HG03196 (cell line): ENCODE measurements around the gene GALNT9.

Experiments
- ATAC-seq: cut with Tn5 transposase; IDR thresholded peaks from one replicate; pipeline ENCODE4 v1.9.1; 2021; ENCODE audit not compliant: unreplicated experiment

GALNT9 gene

DNA sequence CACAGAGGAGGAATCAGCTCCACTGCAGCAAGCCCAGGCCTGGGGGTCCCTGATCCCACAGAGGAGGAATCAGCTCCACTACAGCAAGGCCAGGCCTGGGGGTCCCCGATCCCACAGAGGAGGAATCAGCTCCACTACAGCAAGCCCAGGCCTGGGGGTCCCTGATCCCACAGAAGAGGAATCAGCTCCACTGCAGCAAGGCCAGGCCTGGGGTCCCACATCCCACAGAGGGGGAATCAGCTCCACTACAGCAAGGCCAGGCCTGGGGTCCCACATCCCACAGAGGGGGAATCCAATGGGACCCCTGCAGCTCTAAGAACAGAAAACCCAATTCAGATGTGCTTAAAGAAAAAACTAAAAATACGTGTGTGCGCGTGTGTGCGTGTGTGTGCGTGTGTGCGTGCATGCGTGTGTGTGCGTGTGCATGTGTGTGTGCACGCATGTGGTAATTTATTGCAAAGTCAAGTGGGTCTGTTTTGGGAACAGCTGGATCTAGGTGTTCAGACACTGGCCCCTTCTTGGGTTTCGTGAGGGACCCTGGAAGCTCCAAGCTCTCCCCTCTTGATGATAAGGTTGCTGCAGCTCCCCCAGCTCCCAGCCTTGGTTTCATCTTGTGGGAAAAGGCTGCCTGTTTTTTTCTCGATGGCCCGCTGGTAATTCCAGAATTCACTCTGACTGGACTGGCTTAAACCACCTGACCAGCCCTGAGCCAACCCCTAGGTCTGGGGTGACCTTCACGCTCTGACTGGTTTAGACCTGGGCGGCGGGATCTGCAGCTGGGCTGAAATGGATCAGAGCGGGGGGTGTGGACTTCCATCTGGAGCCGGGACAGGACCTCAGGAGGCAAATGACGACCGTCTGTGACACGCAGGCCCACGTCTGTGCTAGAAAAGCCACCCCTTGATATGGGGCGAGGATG, 47.1 kb downstream of the GALNT9 start:
- no peak for ATAC-seq

DNA sequence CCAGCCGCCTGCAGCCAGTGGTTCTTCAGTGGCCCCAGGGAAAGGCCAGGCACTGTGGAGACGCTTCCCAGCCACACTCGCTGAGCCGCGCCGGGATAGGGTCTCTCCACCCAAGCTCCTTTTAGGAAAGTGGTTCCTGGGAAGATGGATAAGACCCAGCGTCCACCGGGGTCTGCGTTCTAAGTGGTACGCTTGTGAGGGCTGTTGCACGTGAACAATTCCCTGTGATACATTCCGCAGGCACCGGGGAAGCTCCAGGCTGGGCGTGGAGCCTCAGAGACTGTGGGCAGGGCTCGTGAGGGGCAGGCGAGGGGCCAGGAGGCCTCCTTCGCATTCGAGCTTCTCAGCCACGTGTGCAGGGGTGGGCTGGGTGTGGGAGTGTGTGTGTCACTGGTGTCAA, 48.4 kb downstream of the GALNT9 start:
- ATAC-seq, result no peak

- ATAC-seq, result no peak
Observed at GRCh38 chr12:132280406-132280805, 49.0 kb downstream of the GALNT9 start.

GRCh38 chr12:132279930-132280329, 49.5 kb downstream of the GALNT9 start:
- ATAC-seq, result no peak

GRCh38 chr12:132279184-132279889, 50.1 kb downstream of the GALNT9 start:
- no peak for ATAC-seq

DNA sequence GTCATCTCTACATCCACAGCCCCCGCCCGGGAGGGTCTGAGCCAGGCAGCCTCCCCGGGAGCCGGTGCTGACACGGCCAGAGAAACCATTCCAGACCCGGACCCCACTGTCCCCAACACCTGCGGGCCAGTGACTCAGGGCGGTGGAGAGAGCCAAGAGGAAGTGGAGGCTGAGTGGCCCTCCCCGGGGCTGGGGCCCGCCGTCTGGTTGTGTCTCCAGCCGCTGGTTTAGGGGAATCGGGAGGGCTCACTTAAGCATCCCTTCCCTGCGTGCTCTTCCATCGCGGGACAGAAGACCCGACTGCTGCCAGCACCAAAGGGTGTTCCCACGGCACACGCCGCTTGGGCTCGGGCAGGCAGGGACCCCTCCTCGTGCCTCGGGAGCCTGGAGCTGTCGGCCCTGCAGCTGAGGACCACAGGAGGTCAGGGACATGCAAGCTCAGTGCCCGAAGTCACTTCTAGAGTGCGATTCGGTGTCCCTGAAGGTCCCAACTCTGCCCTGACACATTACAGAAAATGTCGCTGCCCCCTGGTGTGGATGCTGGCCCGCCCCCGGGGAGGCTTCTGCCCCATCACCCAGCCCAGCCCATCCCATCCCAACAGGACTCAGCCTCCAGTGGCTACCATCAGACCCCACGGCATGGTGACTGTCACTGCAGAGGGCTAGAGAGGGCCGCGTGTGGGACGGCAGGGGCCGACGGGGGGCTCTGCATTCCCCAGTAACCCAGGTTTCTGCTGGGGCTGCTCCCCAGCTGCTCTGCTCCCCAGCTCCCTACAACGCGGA, 50.8 kb downstream of the GALNT9 start:
- no peak for ATAC-seq

GRCh38 chr12:132277949-132278348, 51.4 kb downstream of the GALNT9 start:
- no peak for ATAC-seq

- no peak for ATAC-seq
Observed at GRCh38 chr12:132277374-132277941, 51.9 kb downstream of the GALNT9 start.

DNA sequence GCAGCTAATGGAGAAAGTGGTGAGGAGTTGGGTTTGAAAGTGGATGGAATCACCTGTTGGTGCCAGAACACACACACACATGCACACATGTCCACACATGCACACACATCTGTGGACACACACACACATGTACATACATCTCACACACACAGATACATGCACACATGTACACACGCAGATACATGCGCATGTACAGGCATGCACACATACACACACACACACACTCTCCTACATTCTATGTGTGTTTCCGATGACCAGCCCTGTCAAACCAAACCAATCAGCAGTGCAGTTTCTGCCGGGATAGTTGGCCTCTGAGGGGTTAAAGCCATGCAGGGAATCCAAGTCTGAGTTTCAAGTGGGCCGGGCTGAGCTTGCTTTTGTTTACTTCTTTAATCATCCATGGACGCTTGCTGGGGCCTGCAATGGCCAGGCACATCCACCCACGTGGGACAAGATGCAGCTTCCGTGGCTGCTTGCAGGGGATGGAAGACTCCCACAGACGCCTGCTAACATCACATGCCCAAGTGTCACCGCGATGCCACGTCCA, 52.5 kb downstream of the GALNT9 start:
- ATAC-seq, result no peak

DNA sequence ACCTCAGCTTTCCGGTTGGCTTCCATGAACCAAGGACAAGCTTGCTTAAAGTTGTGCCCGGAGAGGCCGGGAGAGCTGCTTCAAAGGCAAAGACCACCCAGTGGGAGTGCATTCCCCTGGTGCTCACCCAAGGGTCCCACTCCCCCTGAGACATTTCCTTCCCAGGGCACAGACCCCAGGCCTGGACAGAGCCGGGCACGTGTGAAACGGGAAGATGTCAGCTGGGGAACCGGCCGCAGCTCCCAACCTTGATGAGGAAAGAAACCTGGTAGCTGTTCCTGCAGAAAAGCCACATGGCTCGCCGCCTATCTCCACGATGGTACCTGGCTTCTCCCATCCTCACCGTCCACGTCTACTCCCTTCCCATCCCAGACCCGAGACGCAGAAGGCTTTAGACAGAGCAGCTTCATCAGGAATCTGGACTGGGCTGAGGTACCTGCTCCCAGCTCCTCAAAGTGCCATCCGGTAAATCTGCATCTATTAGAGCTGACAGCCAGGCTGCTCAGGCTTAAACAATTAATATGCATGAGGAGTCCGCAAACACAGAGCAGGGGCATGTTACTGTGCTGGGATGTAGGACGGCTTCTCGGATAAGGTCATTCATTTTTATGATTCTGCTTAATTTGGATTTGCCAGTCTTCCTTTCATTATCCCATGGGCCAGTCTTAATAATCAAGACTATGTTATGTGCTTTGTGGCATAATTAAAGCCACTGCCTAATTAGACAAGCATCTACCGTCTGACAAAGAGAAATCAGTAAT, 53.1 kb downstream of the GALNT9 start:
- no peak for ATAC-seq

DNA sequence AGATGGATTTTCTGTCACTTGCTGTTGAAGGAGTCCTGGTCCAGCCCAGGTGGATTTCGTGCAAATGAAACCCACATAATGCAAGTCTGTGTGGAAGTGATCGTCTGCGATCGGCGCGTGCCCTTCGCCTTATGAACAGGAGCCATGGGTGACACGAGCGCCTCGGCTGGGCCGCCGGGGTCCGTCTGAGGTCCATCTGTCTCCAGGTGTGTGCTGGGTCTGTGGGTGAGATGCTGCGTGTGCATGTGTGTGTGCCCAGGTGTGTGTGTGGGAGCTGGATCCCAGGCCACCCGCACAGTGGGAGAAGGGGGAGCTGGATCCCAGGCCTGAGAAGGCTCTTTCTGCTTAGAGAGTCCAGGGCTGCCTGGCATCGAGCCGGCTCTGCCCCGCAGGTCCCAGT, 53.8 kb downstream of the GALNT9 start:
- ATAC-seq, result no peak

DNA sequence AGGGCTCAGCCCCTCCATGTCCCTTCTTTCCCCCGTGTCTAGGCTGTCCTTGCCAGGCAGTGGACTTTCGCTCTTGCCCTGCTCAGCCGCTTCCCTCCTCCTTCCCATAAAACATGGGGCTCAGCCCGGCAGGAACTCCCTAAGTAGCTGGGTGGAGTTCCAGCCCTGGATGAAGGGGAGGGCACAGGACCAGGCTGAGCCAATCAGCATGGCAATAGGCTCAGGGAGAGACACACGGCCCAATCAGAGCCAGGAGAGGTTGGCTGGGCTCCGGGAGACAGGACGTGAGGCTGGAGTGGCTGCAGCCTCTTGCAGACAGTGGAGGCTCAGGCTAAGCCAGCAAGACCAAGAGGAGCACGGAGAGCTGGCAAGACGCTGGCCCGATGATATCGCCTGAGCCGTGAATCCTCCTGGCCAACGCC, 54.3 kb downstream of the GALNT9 start:
- ATAC-seq, result no peak

- ATAC-seq, result no peak
Observed at GRCh38 chr12:132273992-132274334, 55.4 kb downstream of the GALNT9 start.

- ATAC-seq, result no peak
Observed at GRCh38 chr12:132272711-132273110, 56.7 kb downstream of the GALNT9 start.

DNA sequence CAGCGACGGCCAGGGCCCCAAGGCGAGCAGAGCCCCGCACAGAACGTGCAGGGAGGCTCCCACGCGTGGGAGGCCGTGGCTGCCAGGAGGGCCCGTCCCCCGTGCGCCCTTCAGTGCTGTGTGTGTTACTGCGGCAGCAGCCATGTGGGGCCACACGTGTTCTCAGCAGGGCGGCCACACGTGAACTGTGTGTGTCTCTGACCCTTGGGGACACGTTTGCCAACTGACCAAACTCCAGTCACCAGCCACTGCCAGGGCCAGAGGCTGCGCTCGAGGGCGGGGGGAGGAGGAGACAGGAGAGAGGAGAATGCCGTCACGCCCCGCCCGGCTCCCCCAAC, 57.7 kb downstream of the GALNT9 start:
- no peak for ATAC-seq

DNA sequence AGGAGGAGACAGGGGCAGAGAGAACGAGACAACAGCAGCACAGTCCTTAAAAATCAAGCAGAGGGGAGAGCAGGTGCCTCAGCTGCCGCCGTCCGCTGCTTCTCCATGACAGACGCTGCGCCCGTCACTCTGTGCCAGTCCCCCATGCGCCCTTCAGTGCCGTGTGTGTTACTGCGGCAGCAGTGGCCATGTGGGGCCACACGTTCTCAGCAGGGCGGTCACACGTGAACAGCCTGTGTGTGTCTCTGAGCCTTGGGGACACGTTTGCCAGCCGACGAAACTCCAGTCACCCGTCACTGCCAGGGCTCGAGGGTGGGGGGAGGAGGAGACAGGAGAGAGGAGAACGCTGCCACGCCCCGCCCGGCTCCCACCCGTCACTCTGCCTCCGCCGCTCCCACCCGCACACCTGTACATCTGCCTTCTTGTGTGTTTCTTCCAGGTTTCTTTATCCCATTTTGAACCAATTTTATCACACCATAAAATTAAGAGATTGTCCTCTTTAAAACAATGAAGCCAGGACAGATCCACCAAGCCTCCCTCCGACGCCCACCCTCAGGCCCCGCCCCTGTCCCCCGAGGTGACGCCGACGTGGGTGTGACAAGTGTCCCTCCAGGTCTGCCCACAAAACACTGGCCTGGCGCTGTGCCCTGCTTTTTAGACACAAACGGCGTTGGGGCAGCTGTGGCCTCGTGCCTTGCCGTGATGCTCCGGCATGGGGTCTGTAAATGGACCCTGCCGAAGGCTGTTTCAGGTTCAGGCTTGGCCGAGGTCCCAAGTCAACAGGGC, 58.2 kb downstream of the GALNT9 start:
- ATAC-seq, result no peak

DNA sequence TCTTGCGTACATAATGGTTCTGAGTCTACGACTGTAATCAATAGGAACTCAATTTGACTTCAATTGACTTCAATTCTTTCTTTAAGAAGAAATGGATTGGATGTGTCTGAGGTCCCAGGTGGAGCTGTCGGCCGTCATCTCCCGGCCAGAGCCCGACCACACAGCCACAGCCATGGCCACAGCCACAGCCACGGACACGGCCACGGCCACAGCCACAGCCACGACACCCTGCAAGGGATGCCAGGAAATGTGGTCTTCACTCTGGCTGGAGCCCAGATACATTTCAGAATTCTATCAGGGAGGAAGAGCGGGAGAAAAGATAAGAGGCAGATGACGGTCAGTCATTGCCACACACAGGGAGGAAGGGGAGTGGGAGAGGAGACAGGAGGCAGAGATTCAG, 58.9 kb downstream of the GALNT9 start:
- ATAC-seq, result no peak

DNA sequence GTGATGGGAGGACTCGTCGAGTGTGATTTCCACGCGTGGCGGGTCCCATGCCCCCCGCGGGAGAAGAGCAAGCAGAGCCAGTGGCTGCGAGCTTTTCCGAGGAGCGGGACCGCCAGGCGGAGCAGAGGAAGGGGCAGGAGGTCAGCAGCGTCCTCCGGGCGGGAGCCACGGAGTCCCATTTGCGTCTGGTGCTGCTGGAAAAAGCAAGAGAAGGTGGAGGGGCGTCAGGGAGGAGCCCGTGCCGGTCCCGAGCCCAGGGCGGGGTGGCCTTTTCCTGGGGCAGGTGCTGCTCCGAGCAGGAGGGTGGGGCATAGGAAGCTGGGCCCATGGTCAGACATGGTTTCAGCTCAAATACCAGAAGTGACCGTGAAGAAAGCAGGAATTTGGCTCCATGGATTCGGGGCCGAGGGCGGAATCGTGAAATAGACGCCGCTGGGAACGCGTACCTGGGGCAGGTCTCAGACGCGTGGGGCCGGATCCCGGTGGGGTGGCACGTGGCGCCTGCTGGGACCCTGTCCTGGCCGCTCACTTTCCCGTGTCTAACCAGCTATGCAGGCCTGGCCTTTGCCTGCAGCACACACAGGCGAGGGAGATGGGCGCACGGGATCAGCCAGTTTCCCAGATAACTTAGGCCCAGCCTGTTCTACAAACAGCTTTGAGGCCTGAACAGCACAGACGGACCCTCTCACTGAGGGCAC, 60.0 kb downstream of the GALNT9 start:
- no peak for ATAC-seq

DNA sequence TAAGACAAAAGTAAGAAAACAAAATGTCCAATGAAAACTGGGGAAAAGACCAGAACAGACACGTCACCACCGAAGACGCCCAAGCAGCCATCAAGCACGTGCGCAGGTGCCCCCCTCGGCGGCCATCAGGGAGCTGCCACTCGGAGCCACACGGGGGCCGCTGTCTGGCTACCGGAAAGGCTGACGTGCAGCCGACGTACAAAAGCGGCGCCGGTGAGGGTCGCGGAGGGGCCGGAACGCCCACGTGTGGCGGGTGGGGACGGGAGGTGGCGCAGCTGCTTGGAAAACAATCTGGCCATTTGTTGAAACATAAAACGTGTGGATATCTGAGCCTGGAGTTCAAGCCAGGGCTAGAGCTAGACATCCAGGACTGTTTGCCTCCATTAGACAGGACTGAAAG, 60.7 kb downstream of the GALNT9 start:
- no peak for ATAC-seq
